ENCODE data around the gene MGAT3.

Gene MGAT3

DNA sequence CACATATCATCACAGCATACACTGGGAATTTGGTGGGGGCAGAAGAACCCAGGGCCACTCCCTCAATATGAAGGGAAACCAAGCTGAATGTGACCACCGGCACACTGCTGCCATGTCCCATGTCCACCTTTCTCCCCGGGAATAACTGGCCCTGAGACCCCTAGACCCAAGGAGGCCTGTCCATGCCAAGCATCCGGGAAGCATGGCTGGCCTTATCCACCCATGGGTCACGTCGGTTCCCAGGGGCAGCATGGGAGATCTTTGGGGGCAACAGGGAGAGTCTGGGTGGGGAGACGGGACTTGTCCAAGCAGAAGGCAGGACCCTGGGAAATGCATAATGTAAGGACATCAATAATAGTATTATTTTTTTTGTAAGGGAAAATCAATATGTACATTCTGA is 34.9 kb downstream of the MGAT3 start:
- no peak overlapping the region for H3K27ac Mint-ChIP-seq
- H3K9me3 Mint-ChIP-seq, result no peaks in the 10 kb centered on the region
- H3K4me3 Mint-ChIP-seq, result no peak overlapping the region
- peaks cover 14% of the 10 kb centered on the region for H3K4me1 Mint-ChIP-seq (ENCODE audit: low read depth)
- H3K27me3 Mint-ChIP-seq (ENCODE audit: low read depth), result no peaks in the 10 kb centered on the region
- no peaks in the 10 kb centered on the region for H3K36me3 Mint-ChIP-seq (ENCODE audit: low read depth)
- no peak for DNase-seq (ENCODE audit: low spot score)

- no peak for DNase-seq (ENCODE audit: low spot score)
- no peak overlapping the region for H3K4me3 Mint-ChIP-seq
- H3K4me1 Mint-ChIP-seq (ENCODE audit: low read depth), result peaks cover 14% of the 10 kb centered on the region
- no peak overlapping the region for H3K27ac Mint-ChIP-seq
- H3K36me3 Mint-ChIP-seq (ENCODE audit: low read depth), result no peaks in the 10 kb centered on the region
- H3K27me3 Mint-ChIP-seq (ENCODE audit: low read depth), result no peaks in the 10 kb centered on the region
- no peaks in the 10 kb centered on the region for H3K9me3 Mint-ChIP-seq
Measured at GRCh38 chr22:39492186-39492585, 35.4 kb downstream of the MGAT3 start.

DNA sequence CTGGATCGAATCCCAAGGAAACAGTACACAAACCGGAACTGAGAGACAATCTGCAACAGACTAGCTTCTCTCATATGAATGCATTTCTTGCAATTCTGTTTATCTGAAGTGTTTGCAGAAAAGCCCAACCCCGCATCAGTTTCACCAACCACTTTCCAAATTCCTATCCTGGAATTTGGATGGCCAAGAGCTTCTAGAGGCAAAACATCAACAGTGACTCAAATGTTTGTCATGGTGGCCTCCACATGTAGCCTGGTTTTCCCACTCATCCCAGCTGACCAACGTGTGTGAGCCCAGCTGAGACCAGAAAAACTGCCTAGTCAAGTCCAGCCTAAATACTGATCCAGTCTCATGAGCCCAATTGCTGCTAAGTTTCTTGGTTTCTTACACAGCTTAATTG is 36.9 kb downstream of the MGAT3 start:
- no peak overlapping the region for H3K27ac Mint-ChIP-seq
- H3K36me3 Mint-ChIP-seq (ENCODE audit: low read depth), result no peaks in the 10 kb centered on the region
- DNase-seq (ENCODE audit: low spot score), result no peak
- H3K4me1 Mint-ChIP-seq (ENCODE audit: low read depth), result peaks cover 14% of the 10 kb centered on the region
- H3K4me3 Mint-ChIP-seq, result no peak overlapping the region
- H3K27me3 Mint-ChIP-seq (ENCODE audit: low read depth), result no peaks in the 10 kb centered on the region
- H3K9me3 Mint-ChIP-seq, result no peaks in the 10 kb centered on the region

GRCh38 chr22:39494471-39495120 is 37.8 kb downstream of the MGAT3 start:
- no peak for DNase-seq (ENCODE audit: low spot score)
- Mint-ChIP-seq H3K36me3 (ENCODE audit: low read depth) (no peaks in the 10 kb centered on the region), H3K9me3 (no peaks in the 10 kb centered on the region), H3K4me3 (no peak overlapping the region), H3K27me3 (ENCODE audit: low read depth) (no peaks in the 10 kb centered on the region), H3K4me1 (ENCODE audit: low read depth) (peaks cover 14% of the 10 kb centered on the region), H3K27ac (no peak overlapping the region)

- no peak overlapping the region for H3K27ac Mint-ChIP-seq
Measured at GRCh38 chr22:39496131-39496838, 39.5 kb downstream of the MGAT3 start.

DNA sequence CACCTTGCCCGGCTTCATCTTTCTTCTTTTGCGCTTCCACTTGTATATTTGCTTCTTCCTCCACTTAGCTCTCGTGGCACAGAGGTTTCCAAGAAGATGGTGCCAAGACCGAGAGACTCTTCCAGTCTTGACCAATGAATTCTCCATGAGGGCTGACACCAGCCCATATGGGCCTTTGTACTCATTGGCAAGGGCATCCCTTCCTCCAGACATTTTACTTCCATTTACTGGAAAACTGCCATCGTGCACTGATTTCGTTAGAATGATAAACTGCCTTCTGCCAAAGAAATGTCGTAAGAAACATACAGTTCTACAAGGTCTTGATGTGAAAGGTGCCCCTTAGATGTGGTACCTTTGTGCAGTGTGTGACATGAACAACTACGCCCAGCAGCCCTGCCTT is 40.6 kb downstream of the MGAT3 start:
- peaks cover 11% of the 10 kb centered on the region for H3K4me1 Mint-ChIP-seq (ENCODE audit: low read depth)
- H3K27ac Mint-ChIP-seq, result no peak overlapping the region
- no peak for DNase-seq (ENCODE audit: low spot score)
- no peaks in the 10 kb centered on the region for H3K27me3 Mint-ChIP-seq (ENCODE audit: low read depth)
- no peak overlapping the region for H3K4me3 Mint-ChIP-seq
- no peaks in the 10 kb centered on the region for H3K9me3 Mint-ChIP-seq
- peaks cover 2% of the 10 kb centered on the region for H3K36me3 Mint-ChIP-seq (ENCODE audit: low read depth)

More at GRCh38 chr22:39496131-39496838, 39.5 kb downstream of the MGAT3 start:
- Mint-ChIP-seq H3K4me1 (ENCODE audit: low read depth) (peaks cover 6% of the 10 kb centered on the region), H3K4me3 (no peak overlapping the region), H3K36me3 (ENCODE audit: low read depth) (no peaks in the 10 kb centered on the region), H3K9me3 (no peaks in the 10 kb centered on the region), H3K27me3 (ENCODE audit: low read depth) (no peaks in the 10 kb centered on the region)
- DNase-seq (ENCODE audit: low spot score), result peak; percentile 57

DNA sequence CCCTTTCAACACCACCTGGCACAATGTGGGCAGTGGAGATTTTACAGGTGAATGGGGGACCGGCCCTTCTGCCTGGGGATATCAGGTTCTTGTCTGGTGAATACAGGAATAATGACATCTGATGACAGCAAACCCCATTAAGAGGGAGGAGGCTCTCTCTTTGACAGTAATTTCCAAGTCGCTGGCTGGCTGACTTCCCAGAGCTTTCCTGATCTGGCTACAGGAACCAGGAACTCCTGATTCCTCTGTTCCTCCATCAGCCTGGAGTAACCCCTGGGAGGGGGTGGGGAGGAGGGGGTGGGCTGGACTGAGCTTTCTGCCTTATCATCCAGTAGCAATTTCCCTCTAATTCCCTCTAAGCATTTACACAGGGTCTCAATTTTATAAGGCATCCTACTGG is 41.6 kb downstream of the MGAT3 start:
- Mint-ChIP-seq H3K36me3 (ENCODE audit: low read depth) (peaks cover 2% of the 10 kb centered on the region), H3K27ac (no peak overlapping the region), H3K9me3 (no peaks in the 10 kb centered on the region), H3K4me1 (ENCODE audit: low read depth) (peaks cover 13% of the 10 kb centered on the region), H3K4me3 (no peak overlapping the region), H3K27me3 (ENCODE audit: low read depth) (no peaks in the 10 kb centered on the region)
- DNase-seq (ENCODE audit: low spot score), result no peak

DNA sequence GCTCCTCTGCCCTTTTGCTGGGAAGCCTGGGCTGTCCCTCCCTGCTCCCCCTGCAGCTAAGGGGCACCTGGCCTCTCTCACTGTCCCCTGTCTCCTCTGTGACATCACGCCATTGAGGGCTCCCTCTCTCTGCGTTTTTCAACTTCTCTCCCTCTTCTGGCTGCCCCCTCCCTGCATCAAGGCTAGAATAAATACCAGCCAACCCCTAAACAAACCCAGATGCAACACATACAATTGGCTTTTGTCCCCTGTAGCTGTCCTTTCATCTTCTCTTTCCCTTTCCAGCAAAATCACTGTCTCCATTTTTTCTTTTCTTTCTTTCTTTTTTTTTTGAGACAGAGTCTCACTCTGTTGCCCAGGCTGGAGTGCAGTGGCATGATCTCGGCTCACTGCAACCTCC is 42.0 kb downstream of the MGAT3 start:
- Mint-ChIP-seq H3K4me1 (ENCODE audit: low read depth) (peaks cover 15% of the 10 kb centered on the region), H3K9me3 (no peaks in the 10 kb centered on the region), H3K27me3 (ENCODE audit: low read depth) (no peaks in the 10 kb centered on the region), H3K27ac (no peak overlapping the region), H3K36me3 (ENCODE audit: low read depth) (peaks cover 6% of the 10 kb centered on the region), H3K4me3 (no peak overlapping the region)
- no peak for DNase-seq (ENCODE audit: low spot score)

GRCh38 chr22:39500101-39500500 is 43.3 kb downstream of the MGAT3 start:
- no peak for DNase-seq (ENCODE audit: low spot score)
- peaks cover 17% of the 10 kb centered on the region for H3K4me1 Mint-ChIP-seq (ENCODE audit: low read depth)
- no peaks in the 10 kb centered on the region for H3K9me3 Mint-ChIP-seq
- H3K27me3 Mint-ChIP-seq (ENCODE audit: low read depth), result no peaks in the 10 kb centered on the region
- no peak overlapping the region for H3K27ac Mint-ChIP-seq
- H3K4me3 Mint-ChIP-seq, result no peak overlapping the region
- H3K36me3 Mint-ChIP-seq (ENCODE audit: low read depth), result peaks cover 15% of the 10 kb centered on the region

DNA sequence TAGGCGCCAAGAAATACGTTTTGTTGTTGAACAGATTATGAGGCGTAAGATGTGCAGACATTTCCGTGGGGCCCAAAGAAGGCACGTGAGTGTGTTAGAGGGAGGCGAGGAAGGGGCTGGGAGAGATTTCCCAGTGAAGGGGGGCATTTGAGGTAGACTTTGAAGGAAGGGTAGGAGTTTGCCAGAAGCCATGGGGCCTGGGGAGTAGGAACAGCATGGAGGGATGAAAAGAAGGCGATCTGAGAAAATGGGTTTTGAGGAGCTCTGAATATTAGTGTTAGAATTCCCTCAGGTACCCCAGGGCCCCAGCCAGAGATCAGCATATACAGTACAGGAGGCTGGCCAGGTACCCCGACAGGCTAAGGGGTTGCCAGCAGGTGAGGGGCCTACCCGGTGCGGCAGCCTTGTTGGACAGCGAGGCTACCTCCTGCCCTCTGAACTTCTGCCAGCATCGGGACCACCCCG is 44.9 kb downstream of the MGAT3 start:
- H3K4me1 Mint-ChIP-seq (ENCODE audit: low read depth), result peaks cover 27% of the 10 kb centered on the region
- H3K36me3 Mint-ChIP-seq (ENCODE audit: low read depth), result peaks cover 29% of the 10 kb centered on the region
- DNase-seq (ENCODE audit: low spot score), result no peak
- H3K4me3 Mint-ChIP-seq, result peak overlapping the region; percentile 99
- no peaks in the 10 kb centered on the region for H3K27me3 Mint-ChIP-seq (ENCODE audit: low read depth)
- peak overlapping the region; percentile 97 for H3K27ac Mint-ChIP-seq
- no peaks in the 10 kb centered on the region for H3K9me3 Mint-ChIP-seq

DNA sequence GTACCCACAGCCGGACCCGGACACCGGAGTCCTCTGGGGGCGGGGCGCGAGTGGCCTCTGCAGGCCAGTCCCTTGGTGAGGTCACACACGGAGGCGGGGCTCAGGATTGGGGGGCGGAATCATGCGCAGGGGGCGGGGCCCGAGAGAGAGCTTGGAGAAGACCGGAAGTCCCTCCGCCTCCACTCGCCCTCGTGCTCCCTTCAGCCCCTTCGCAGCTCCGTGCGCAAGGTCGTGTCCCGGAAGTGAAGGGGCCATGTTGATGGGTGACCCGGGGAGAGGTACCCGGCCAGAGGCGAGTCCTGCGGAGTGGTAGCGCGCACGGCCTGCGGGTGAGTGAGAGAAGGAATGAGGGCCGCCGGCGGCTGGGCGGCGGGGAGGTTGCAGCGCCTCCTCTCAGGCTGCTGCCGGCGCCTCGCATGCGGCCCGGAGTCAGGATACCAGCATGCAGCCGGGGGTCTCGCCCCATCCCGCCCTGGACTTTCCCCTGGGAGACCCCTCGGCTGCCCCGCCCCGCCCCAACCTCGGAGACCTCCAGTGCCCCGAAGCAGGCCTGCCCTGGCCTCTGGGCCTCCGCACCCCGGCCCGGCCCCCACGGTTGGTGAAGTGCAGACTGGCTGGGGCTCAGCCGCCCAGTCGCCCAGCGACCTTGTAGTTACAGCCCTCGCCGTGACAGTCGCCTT is 45.4 kb downstream of the MGAT3 start, which contains the start of gene MIEF1:
Gene MIEF1 (plus strand): TSS at position 182 of the 680 bp plus-strand sequence. CDS start 9,005 bp downstream, outside the sequence.
- peaks cover 29% of the 10 kb centered on the region for H3K4me1 Mint-ChIP-seq (ENCODE audit: low read depth)

DNA sequence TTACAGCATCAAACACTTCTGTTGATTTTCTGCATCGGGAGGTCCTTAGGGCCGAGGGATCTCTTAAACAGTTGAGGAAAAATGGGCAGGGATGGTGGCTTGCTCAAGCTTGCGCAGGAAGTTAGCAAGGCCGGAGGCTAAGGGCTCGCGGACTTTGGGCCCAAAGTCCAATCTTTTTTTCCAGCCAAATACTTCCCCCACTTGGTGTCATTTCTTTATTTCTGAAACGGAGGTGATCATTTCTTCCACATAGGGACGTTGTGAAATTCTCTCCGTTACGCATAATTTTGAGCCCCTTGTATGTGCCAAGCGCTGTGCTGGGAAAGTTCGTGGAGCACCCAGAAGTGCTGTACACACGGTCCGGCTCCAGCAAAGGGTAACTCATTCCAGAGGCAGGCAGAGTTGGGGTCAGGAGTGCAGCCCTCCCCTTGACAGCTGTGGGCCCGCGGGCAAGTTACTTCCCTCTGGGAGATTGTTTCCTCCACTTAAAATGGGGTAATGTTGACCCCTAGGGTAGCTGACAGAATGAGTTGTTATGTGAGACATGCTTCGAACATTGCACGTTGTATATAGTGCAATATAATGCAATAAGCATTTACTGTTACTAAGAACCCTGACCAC is 46.1 kb downstream of the MGAT3 start:
- no peaks in the 10 kb centered on the region for H3K9me3 Mint-ChIP-seq
- peak overlapping the region; percentile 99 for H3K4me3 Mint-ChIP-seq
- peaks cover 29% of the 10 kb centered on the region for H3K4me1 Mint-ChIP-seq (ENCODE audit: low read depth)
- H3K36me3 Mint-ChIP-seq (ENCODE audit: low read depth), result peaks cover 33% of the 10 kb centered on the region
- peak overlapping the region; percentile 74 for H3K27ac Mint-ChIP-seq
- no peak for DNase-seq (ENCODE audit: low spot score)
- H3K27me3 Mint-ChIP-seq (ENCODE audit: low read depth), result no peaks in the 10 kb centered on the region

More for the DNA sequence above, 45.4 kb downstream of the MGAT3 start, which contains the start of gene MIEF1:
- Mint-ChIP-seq H3K36me3 (ENCODE audit: low read depth) (peaks cover 33% of the 10 kb centered on the region), H3K4me3 (peak within 1 kb of the TSS; percentile 99), H3K27me3 (ENCODE audit: low read depth) (no peaks in the 10 kb centered on the region), H3K27ac (peak within 1 kb of the TSS; percentile 97), H3K9me3 (no peaks in the 10 kb centered on the region)
- DNase-seq (ENCODE audit: low spot score), result peak; percentile 93

GRCh38 chr22:39503630-39504029 is 46.8 kb downstream of the MGAT3 start:
- Mint-ChIP-seq H3K27me3 (ENCODE audit: low read depth) (no peaks in the 10 kb centered on the region), H3K9me3 (no peaks in the 10 kb centered on the region), H3K4me1 (ENCODE audit: low read depth) (peaks cover 31% of the 10 kb centered on the region), H3K36me3 (ENCODE audit: low read depth) (peaks cover 38% of the 10 kb centered on the region), H3K4me3 (peak overlapping the region; percentile 99), H3K27ac (peak overlapping the region; percentile 22)
- no peak for DNase-seq (ENCODE audit: low spot score)

- peaks cover 32% of the 10 kb centered on the region for H3K4me1 Mint-ChIP-seq (ENCODE audit: low read depth)
- DNase-seq (ENCODE audit: low spot score), result no peak
- H3K36me3 Mint-ChIP-seq (ENCODE audit: low read depth), result peaks cover 40% of the 10 kb centered on the region
- H3K4me3 Mint-ChIP-seq, result peak overlapping the region; percentile 99
- H3K27ac Mint-ChIP-seq, result no peak overlapping the region
- no peaks in the 10 kb centered on the region for H3K27me3 Mint-ChIP-seq (ENCODE audit: low read depth)
- H3K9me3 Mint-ChIP-seq, result no peaks in the 10 kb centered on the region
Measured at GRCh38 chr22:39504071-39504470, 47.3 kb downstream of the MGAT3 start.
